ENCODE results near the gene CDH4.

Gene CDH4

GRCh38 chr20:61880706-61881105 lies 628.6 kb downstream of the CDH4 start:
- TF ChIP-seq CTCF (IDR thresholded peaks at IDR 0.05; ENCODE audit: low read length, missing control alignments) = no peak
- no peak overlapping the region for H3K4me3 ChIP-seq (replicated peaks; ENCODE audit: low read depth, low read length)
- no peak for DNase-seq (ENCODE audit: low read depth)

GRCh38 chr20:61881416-61881815 lies 629.4 kb downstream of the CDH4 start:
- no peak for DNase-seq (ENCODE audit: low read depth)
- TF ChIP-seq CTCF (IDR thresholded peaks at IDR 0.05; ENCODE audit: low read length, missing control alignments) = no peak
- H3K4me3 ChIP-seq (replicated peaks; ENCODE audit: low read depth, low read length) = no peak overlapping the region

- DNase-seq (ENCODE audit: low read depth) = no peak
- no peak for TF ChIP-seq CTCF (IDR thresholded peaks at IDR 0.05; ENCODE audit: low read length, missing control alignments)
- H3K4me3 ChIP-seq (replicated peaks; ENCODE audit: low read depth, low read length) = no peak overlapping the region
These were observed 629.8 kb downstream of the CDH4 start for GRCh38 chr20:61881861-61882260.

GRCh38 chr20:61882716-61883615 lies 630.9 kb downstream of the CDH4 start:
- TF ChIP-seq CTCF (IDR thresholded peaks at IDR 0.05; ENCODE audit: low read length, missing control alignments) = no peak
- no peak for DNase-seq (ENCODE audit: low read depth)
- no peak overlapping the region for H3K4me3 ChIP-seq (replicated peaks; ENCODE audit: low read depth, low read length)

- DNase-seq (ENCODE audit: low read depth) = no peak
- H3K4me3 ChIP-seq (replicated peaks; ENCODE audit: low read depth, low read length) = no peak overlapping the region
- TF ChIP-seq CTCF (IDR thresholded peaks at IDR 0.05; ENCODE audit: low read length, missing control alignments) = no peak
These were observed 631.9 kb downstream of the CDH4 start for GRCh38 chr20:61883857-61884393.

GRCh38 chr20:61884571-61885389 lies 632.7 kb downstream of the CDH4 start:
- H3K4me3 ChIP-seq (replicated peaks; ENCODE audit: low read depth, low read length) = no peak overlapping the region
- DNase-seq (ENCODE audit: low read depth) = no peak
- no peak for TF ChIP-seq CTCF (IDR thresholded peaks at IDR 0.05; ENCODE audit: low read length, missing control alignments)
